NK-92 treated with Interleukin-12 subunit alpha and Interleukin-12 subunit beta, amount 100 ng/mL, for 24 hours (cell line): ENCODE measurements around the gene C22orf23.
"Not testable (repeated sequence)": the region's sequence is repeated elsewhere in the genome, so short reads cannot be mapped to it uniquely, and the experiment has no call there.

ENCODE experiments used
- DNase-seq: peaks from one replicate; lab custom pipeline; 2025; lab: John Stamatoyannopoulos, UW

C22orf23 gene

DNA sequence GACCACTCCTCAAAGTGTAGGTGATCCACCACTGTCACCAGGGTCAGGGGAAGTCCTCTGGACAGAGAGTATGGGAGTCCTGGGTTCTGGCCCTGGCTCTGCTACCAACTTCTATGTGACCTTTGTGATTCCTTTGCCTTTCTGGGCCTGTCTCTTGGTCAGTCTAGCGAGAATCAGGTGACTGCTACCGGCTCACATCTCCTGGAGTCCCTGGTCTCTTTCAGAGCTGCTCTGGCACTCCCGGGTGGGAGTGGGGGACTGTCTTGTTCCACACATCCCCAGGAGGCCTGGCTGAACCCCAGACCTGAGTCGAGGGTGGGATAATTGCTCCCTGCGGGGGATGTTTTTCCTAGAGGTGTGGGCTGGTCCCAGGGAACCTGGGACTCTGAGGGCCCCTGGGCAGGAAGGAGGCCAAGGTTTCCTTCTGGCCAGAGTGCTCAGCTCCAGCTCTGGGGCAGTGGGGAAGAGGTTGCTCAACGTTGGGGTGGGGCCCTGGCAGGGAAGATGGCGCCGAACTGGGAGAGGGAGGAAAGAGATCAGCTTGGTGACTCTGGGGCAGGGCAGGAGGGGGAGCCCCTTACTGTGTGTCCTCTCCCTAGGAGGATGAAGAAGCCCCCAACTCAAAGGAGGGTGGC, 28.9 kb upstream of the C22orf23 start:
- no peak for DNase-seq

DNA sequence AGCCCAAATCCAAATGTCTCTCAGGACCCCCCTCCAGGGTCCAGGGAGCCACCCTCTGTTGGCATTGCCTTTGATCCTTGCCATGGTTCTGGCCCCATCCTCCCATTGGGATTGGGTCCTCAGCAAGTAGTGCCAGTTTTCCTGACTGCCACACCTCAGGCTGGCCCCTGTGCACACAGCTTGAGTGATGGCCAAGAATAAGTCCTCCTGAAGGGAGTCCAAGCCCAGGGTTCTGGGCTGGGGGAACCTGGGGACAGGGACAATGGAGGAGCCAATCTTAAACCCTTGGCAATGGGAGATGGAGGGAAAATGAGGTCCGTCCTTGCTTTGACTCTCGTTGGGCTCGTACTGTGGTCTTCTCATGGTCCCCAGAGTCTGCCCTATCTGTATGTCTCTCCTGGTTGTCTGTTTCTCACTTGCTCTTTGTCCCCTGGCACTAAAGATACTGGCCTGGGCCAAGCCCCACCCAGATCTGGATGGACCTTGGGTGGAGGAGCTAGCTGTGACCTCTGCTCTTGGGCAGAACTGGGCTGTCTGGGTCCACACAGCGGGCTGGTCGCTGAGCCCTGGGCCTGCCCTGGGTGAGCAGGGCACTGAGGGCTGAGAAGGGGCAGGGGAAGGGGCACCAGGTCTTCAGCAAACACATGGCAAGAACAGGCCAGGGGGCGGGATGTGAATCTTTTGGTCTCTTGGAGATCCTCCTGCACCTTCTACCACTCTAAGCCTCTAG, 28.0 kb upstream of the C22orf23 start:
- DNase-seq, result no peak

DNA sequence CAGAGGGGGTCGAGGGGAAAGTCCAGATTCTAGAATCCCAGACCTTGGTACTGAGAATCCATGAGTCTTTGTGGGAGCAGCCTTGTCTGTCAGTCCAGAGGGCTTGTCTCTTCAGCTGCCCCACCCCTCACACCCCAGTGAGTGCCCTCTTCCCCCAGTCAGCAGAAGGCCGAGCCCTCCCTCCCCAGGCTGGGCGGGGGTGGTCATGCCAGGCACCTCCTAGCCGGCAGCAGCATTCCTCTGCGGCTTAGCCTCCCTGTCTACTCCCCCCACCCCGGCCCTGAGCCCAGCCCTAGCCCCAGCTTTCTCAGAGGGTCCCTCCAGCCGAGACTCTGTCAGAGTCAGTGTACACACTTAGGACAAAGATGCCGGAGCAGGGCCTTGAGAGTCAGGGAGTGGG, 26.4 kb upstream of the C22orf23 start:
- DNase-seq, result no peak

DNA sequence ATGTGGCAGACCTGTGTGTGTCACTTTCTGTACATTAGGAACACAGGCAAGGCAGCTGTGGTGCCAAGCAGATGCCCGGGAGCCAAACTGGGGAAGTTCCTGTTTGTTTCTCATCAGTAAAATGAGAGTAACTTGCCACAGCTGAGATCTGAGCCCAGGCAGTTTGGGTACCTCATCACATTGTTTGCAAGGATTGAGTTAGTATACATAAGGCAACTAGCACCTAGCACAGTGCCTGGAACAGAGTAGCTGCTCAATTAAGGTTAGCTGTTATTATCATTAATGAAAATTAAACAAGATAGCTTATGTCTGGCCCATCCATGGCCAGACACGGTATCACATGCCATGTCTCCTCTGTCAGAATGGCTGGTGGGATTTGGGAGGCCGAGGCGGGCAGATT, 23.1 kb upstream of the C22orf23 start:
- no peak for DNase-seq

DNA sequence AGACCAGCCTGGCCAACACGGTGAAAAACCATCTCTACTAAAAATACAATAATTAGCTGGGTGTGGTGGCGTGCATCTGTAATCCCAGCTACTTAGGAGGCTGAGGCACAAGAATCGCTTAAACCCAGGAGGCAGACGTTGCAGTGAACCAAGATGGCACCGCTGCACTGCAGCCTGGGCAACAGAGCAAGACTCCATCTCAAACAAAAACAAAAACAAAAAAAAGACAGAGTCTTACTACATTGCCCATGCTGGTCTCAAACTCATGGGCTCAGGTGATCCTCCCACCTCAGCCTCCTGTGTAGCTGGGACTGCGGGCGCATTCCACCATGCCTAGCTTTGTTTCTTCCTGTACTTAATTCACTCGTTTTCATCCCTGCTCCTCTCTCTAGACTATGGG, 22.6 kb upstream of the C22orf23 start:
- not testable (repeated sequence) for DNase-seq

DNA sequence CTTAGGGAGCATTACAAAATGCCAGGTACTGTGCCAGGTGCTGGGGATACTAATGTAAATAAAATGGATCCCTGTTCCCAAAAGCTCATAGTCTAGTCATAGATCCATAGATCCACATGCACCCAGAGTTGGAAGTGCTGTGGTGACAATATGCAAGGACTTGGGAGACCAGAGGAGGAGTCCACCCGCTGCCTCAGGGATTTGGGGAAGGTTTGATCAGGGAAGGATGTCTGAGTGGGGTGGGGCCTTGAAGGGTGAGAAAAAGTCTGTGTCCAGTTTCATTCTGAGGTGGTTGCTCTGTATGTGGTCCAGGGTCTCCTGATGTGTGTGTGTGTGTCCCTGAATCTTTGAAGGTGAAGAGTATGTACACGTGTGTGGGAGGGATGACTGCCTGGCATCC, 21.8 kb upstream of the C22orf23 start:
- no peak for DNase-seq

DNA sequence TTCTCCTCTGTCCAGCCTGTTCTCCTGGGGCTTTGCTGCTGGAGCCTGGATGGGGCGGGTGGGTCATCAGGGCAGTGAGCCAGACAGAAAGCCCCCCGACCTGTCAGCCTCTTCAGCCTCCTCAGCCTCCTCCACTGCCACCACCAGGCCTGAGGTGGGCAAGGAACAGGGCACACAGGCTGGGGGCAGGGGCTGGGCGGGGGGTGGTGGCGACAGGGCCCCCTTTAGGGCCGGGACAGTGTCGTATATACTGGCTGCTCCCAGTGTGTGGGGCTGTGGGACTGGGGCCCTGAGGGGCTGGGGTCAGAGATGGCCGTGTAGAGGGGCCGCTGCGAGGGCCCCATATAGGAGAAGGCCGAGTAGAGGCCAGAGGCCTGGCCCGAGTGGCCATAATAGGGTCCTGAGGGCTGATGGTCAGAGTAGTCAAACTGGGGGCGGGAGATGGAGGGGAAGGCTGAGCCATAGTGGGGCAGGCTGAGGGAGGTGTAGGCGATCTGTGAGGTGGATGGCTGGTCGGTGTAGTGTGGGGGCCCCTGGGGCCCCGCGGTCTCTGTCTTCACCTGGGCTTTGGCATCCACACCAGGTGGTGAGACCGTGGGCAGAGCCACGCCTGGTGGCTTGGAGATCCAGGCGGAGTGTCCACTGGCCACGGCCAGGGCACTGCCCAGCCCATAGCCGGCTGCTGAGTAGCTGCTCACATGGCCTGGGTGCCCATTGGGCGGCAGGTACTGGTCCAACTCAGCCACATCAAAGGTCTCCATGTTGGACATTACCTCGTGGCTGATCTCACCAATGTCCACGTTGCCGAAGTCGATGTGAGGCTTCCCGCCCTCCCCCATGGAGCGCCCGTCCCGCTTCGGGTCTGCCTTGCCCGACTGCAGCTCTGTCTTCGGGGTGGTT, 20.1 kb upstream of the C22orf23 start:
- DNase-seq, result no peak

DNA sequence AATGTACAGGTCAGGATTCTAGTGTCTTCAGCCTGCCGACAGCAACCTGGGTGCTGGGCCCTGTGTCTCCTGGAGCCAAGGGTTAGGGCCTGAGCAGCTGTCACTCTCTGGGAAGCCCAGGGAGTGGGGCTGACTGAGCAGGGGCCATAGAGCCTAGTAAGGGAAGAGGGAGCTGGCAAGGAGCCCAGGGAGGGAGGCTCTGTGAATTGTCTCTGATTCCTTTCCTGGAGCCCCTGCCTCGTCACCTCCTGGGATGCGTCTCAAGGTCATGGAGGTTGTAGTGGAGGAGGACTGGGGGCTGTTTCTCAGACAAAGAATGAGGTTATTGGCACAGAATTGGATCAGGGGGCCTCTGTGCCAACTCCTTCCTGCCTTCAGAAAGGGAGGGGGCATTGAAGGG, 19.1 kb upstream of the C22orf23 start:
- DNase-seq, result no peak

DNA sequence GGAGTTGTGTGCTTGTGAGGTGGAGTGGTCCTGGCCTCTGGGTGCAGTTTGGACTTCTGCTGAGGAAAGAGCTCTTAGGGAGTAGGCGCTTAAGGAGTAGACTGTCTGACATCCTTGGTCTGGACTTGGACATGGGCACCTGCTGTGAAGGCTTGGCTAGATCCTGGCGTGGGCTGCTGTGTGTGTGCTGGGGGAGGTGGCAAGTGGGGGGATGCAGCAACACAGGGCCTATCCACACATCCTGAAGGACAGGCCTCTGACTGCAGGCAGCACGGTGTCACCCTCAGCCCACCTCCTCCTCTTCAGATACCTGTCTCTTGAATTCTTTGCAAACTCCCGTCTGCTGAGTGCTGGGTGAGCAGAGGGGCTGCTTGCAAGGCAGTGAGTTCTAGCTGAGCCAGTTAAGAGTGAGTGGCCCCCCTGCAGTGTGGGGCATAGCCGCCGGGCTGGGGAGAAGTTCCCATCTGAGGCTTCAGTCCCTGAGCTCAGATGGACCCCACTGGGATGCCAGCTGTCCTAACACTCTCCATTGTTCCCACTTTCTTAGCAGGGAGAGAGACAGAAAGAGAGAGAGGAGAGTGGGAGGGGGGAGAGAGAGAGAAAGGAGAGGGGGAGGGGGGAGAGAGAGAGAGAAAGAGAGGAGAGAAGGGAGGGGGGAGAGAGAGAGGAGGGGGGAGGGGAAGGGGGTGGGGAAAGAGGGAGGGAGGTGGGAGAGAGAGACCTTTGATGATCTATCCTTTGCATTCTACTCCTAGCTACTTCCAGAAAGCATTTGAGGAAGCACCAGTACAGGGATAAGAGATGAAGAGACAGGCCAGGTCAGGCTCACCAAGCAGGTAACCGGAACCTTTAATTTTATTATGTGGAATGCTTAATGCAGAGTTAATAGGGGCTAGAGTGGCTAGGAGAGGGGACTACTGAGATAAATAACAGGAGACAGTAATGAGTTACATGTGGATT, 18.4 kb upstream of the C22orf23 start:
- DNase-seq, result no peak

DNA sequence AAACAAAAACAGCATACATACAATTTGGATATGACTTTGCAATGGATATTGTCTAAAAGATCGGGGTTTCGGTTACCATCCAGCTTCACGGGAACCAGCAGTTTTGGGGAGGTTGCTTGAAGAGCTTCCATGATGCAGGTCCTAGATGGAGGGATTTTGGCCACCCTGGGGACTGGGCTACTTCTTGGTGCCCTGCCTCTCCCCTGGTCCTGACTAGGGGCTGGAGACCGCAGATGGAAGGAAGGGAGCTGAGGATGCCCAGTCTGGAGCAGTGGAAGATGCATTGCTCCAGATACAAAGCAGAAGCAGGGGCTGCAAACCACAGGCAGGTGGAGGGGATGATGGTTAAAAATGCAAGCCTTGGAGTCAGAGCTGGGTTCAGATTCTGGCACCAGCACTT, 17.5 kb upstream of the C22orf23 start:
- DNase-seq, result no peak

DNA sequence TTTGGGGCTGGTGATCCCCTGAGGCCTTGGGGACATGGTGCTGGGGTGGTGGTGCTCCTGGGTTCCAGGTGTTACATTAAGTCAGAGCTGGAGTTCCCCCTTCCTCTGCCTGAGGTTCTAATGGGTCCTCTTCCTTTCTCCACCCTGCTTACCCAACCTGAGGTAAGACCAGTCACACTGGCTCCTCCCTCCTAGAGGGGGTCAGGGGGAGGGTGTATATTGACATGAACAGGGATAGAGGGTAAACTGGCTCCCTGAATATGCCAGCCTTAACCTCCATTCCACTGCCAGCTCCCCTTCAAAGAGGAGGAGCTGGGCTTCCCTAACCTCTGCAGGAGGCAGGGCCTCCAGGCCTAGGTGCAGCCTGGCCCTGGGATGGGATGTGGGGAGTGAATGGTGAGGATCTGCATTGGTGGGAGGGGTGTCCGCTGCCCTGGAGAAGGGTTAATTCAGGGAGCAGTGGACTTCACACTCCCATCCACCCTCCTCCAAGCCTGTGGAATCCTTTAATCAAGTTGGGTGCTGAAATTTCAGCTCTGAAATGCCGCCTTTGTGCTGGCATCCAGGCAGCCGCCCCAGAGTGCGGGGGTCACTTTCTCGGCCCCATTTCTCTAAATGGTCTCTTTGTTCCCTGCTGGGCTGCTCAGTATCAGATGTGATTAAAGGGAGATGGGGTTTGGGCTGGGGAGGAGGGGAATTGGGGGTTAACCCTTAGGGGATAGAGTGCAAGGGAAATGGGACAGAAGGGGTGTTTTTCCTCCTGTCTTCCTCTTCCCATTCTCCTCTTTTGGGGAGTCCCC, 15.3 kb upstream of the C22orf23 start:
- DNase-seq, result no peak

DNA sequence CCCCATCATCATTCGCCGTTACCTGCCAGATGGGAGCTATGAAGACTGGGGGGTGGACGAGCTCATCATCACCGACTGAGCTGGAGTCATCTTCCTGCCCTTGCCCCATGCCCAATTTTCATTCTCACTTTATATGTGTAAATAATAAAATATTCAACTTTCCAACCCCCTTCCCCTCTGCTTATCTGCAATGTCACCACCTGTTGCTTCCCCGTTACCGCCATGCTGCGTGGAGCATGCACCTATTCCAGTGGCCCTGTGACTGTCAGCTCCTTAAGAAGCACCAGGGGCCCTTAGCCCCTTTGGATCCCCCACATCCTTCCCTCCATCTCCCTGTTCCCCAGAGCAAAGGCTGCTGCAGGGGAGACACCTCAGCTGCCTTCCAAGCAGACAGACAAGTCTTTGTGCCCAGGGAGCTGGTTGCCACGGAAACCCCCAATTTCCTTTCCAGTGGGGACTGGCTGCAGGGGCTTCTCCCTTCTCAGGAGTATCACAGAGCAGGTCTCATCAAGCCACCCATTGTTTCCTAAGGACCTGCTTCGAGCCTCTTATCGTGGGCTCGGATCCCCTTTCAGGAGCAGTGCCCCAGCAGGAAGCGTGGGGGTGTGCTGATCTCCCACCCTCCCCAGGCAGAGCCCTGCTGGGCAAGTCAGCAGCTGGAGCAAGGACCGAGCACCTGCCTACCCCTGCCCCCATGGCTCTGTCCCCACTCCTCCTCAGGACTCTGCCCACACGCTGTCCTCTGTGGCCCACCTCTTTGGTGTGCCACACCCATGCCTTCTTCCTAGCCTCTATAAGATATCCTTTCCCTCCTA, 14.4 kb upstream of the C22orf23 start:
- DNase-seq, result no peak

DNA sequence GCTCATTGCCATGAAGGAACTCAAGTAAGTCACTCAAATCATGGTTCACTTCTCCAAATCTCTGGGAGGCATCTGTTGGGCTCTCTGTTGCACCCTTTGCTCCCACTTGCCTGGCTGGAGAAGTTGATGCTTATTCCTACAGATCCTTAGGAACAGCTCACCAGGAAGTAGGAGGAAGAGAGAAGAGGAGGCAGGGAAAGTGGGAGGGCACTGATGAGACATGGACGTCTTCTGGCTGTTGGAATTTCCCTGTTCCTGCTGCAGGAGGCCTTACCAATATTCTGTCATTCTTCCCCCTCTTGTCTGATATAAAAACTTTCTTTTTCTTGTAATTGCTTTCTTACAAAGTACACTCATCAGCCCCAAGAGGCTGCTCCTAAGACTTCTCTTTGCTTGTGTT, 13.7 kb upstream of the C22orf23 start:
- no peak for DNase-seq

DNA sequence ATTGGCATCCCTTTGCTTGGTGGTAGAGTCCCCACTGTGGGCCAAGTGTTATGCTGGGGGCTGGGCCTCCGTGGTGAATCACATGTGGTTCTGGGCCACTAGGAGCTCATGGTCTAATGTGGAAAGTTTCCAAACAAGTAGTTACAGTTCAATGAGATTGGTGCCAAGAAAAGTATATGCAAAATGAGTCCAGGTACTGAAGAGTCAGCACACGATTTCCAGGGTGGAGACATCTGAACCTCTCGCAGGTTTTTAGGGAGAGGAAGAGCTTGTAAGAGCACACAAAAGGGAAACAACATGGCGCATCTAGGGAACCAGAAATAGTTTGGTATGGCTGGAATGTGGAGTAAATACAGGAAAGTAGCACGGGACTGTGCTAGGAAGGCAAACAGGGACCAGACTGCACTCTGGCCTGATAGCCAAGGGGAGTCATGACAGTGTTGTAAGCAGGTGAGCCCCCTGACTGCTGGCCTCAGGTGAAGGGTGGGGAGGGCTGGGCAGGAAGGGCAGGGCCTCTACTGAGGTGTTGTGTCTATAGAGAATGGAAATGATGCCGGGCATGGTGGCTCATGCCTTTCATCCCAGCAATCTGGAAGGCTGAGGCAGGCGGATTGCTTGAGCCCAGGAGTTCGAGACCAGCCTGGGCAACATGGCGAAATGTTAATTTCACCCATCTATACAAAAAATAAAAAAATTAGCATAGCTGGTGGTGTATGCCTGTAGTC, 12.7 kb upstream of the C22orf23 start:
- DNase-seq, result no peak

DNA sequence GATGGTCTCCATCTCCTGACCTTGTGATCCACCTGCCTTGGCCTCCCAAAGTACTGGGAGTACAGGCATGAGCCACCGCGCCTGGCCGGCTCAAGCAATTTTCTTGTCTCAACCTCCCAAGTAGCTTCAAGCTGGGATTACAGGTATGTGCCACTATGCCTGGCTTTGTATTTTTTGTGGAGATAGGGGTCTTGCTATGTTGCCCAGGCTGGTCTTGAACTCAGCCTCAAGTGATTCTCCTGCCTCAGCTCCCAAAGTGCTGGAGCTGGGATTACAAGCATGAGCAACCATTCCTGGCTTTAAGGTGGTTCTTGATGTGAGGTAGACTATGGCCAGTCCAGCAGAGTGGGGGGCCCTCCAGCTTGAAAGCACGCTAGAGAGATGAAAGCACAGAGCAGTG, 7.7 kb upstream of the C22orf23 start:
- no peak for DNase-seq

DNA sequence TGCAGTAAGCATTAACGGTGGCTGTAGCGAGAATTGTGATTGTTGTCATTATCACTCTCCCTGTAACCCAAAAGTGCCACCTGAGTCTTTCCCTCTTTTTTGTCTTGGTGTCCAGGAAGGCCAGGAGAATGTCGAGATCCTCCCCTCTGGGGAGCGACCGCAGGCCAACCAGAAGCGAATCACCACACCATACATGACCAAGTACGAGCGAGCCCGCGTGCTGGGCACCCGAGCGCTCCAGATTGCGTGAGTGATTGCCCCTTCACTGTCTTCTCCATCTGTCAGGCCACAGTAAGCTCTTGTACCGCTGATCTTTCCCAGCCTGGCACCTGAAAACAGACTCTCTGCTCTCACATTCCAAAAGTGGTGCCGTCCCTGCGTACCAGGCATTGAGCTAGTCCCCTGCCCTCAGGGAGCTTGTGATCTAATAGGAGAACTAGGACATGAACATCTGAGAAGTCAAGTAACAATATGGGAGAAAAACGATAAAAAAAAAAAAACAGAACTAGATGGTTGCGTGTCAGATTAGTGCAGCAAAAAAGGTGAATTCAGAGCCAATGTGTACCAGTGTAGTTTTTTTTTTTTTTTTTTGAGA, 5.9 kb upstream of the C22orf23 start:
- DNase-seq, result no peak

DNA sequence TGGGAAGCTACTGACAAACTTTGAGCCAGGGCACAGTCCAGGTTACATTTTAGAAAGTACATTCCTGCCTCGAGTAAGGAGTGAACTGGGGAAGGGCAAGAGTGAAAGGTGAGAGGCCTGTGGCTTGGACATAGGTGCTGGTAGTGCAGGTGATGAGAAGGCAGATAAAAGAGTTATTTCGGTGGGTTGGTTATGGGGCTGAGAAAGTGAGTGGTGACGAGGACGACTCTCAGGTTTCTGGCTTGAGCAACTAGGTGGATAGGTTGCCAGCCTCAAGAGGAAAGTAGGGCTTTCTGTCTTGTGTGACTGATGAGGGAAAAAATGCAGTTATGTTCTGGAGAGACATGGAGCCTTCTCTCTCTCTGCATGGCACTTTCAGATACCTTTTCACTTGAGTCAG, 3.8 kb upstream of the C22orf23 start:
- no peak for DNase-seq

DNA sequence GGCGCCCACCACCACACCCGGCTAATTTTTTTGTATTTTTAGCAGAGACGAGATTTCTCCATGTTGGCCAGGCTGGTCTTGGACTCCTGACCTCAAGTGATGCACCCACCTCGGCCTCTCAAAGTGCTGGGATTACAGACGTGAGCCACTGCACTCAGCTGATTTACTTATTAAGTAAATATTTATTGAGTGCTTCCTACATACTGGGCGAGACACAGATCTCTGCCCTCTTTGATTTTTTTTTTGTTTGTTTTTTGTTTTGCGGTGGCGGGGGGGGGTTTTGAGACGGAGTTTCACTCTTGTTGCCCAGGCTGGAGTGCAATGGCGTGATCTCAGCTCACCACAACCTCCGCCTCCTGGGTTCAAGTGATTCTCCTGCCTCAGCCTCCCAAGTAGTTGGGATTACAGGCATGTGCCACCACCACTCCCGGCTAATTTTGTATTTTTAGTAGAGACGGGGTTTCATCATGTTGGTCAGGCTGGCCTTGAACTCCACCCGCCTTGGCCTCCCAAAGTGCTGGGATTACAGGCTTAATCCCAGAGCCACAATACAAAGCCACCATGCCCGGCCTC, 2.5 kb upstream of the C22orf23 start:
- not testable (repeated sequence) for DNase-seq

DNA sequence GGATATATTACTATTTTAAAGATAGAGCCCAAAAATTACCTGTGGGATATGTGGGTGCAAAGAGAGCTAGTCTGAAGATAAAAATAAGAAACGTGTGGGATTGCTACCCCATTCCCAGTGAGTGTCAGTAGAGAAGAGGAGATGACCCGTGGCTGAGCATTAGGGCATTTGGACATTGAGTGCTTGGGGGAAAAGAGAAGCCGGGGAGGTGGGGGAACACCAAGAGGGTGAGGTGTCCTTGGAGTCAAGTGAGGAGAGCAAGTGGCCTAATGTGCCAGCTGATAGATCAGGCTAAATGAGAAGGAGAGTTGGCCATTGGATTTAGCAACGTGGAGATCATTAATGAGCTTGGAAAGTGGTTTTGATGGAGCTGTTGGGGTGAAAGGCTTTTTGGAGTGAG, 1.3 kb upstream of the C22orf23 start:
- DNase-seq, result no peak
